Lung (tissue), 12 donors: ENCODE results near the gene PPP6R3. TPM values are rescaled to one million over a fixed set of nuclear protein-coding genes. Genes with fewer than 3 reads are reported as not detected.
A peak's percentile ranks its signal among the peaks of the same experiment; 100 is the strongest.
"Not testable (repeated sequence)": the region's sequence is repeated elsewhere in the genome, so short reads cannot be mapped to it uniquely, and the experiment has no call there.

ENCODE experiments used
- ATAC-seq: fragments of 200-7000 bp; cut with Tn5 transposase; one replicate; pipeline ENCODE4 v1.9.1; 2020; ENCODE audit warnings: moderate number of reproducible peaks; ENCODE audit not compliant: insufficient read depth, low FRiP score
- DNase-seq, 3 donors: peaks; one replicate each; pipeline ENCODE4 v3.0.0-alpha.2; 2013 to 2017
- H3K27ac ChIP-seq, 2 donors: one replicate each; pipeline ENCODE4 v1.5.1; 2013; ENCODE audit warnings: mild to moderate bottlenecking in 2 of 2, moderate library complexity in 2 of 2, control low read depth in 1 of 2, inconsistent platforms in 1 of 2, low read depth in 1 of 2, low read length in 1 of 2
- H3K27me3 ChIP-seq, 3 donors: one replicate each; pipeline ENCODE4 v1.5.1; 2013; ENCODE audit warnings: low read length in 2 of 3; ENCODE audit not compliant: control insufficient read depth in 3 of 3, insufficient read depth in 3 of 3
- H3K36me3 ChIP-seq, 4 donors: one replicate each; pipeline ENCODE4 v1.5.1; 2013; ENCODE audit warnings: low read length in 4 of 4, mild to moderate bottlenecking in 1 of 4, moderate library complexity in 1 of 4; ENCODE audit not compliant: control insufficient read depth in 4 of 4, insufficient read depth in 4 of 4
- H3K4me1 ChIP-seq, 5 donors: one replicate each; pipeline ENCODE4 v1.5.1; 2013; ENCODE audit warnings: low read length in 5 of 5, mild to moderate bottlenecking in 2 of 5, moderate library complexity in 1 of 5; ENCODE audit not compliant: control insufficient read depth in 5 of 5, insufficient read depth in 5 of 5
- H3K4me3 ChIP-seq: one replicate; pipeline ENCODE4 v1.5.1; 2013; ENCODE audit warnings: mild to moderate bottlenecking, control low read depth, moderate library complexity
- H3K9ac ChIP-seq, 2 donors: one replicate each; pipeline ENCODE4 v1.5.1; 2013; ENCODE audit warnings: low read length in 2 of 2, control low read depth in 1 of 2; ENCODE audit not compliant: insufficient read depth in 1 of 2
- H3K9me3 ChIP-seq, 4 donors: one replicate each; pipeline ENCODE4 v1.5.1; 2013; ENCODE audit warnings: low read length in 3 of 4, mild to moderate bottlenecking in 1 of 4, moderate library complexity in 1 of 4; ENCODE audit not compliant: control insufficient read depth in 4 of 4, insufficient read depth in 3 of 4
- WGBS, 2 donors: extraction: QIAGEN DNeasy Blood & Tissue Kit; methylation state at CpG; one replicate each; pipeline ENCODE4 v1.1.7; 2013; 5-methylcytosine and 5-hydroxymethylcytosine counted together
- polyA plus RNA-seq, 2 donors: library from polyadenylated mRNA; stranded (reverse); fragments of 200-250 nt; gene quantifications; one replicate each; pipeline ENCODE4 v1.2.1, GENCODE V29; 2013
- total RNA-seq, 2 donors: library from RNA; depleted of rRNA in 1 of 2; stranded (reverse); fragments of >200 nt in 1 of 2; gene quantifications; one replicate each; pipeline ENCODE4 v1.2.1, GENCODE V29; 2014 to 2021
- TF ChIP-seq, protein P1 (sequence below): IDR thresholded peaks from 2 replicates; pipeline ENCODE4 v1.5.1; 2012; ENCODE audit warnings: mild to moderate bottlenecking; ENCODE audit errors: control extremely low read depth, extremely low read depth
- donor health status: control.
- donor health status: control.
- donor health status: Bipolar disorder and iron deficiency.
- donor health status: healthy.
- donor health status: DM: yes; HTN: yes; CAD: no.

Gene PPP6R3
- total and polyA plus RNA-seq, 4 donors: 28.5 to 217 (median 60.7) TPM

DNA sequence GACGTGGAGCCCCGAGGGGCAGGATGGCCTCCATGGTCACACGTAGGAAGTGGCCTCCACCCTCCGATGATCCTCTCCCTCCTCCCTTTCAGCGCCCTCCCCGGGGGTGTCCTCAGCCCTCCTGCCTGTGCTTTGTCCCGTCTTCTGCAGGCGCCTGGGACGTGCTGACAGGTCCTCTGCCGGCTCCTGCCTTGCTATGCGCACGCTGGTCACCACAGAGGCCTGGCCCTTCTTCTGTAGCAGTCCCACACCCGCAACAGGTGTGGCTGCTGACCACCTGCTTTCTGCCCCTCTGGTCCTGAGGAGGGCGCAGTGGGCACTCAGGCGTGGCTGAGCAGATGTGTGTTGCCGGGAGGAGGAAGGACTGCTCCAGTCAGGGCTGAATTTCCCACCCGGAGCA, 27.7 kb upstream of the PPP6R3 start:
- peaks cover 0 to 9% (median 0%) of the 10 kb centered on the region in 5 donors for H3K4me1 ChIP-seq
- no peak for ATAC-seq
- H3K9me3 ChIP-seq: peaks cover 0 to 10% (median 5%) of the 10 kb centered on the region in 4 donors
- no peak overlapping the region for H3K4me3 ChIP-seq
- no peak overlapping the region for H3K27ac ChIP-seq
- H3K9ac ChIP-seq: no peak overlapping the region
- H3K36me3 ChIP-seq: peaks cover 4 to 50% (median 36%) of the 10 kb centered on the region in 4 donors
- DNase-seq: no peak
- H3K27me3 ChIP-seq: no peaks in the 10 kb centered on the region
- TF ChIP-seq, protein P1, sequence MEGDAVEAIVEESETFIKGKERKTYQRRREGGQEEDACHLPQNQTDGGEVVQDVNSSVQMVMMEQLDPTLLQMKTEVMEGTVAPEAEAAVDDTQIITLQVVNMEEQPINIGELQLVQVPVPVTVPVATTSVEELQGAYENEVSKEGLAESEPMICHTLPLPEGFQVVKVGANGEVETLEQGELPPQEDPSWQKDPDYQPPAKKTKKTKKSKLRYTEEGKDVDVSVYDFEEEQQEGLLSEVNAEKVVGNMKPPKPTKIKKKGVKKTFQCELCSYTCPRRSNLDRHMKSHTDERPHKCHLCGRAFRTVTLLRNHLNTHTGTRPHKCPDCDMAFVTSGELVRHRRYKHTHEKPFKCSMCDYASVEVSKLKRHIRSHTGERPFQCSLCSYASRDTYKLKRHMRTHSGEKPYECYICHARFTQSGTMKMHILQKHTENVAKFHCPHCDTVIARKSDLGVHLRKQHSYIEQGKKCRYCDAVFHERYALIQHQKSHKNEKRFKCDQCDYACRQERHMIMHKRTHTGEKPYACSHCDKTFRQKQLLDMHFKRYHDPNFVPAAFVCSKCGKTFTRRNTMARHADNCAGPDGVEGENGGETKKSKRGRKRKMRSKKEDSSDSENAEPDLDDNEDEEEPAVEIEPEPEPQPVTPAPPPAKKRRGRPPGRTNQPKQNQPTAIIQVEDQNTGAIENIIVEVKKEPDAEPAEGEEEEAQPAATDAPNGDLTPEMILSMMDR: no peak
- 90 to 91% methylated on average over 17 of the region's 17 CpGs for WGBS, 2 donors

DNA sequence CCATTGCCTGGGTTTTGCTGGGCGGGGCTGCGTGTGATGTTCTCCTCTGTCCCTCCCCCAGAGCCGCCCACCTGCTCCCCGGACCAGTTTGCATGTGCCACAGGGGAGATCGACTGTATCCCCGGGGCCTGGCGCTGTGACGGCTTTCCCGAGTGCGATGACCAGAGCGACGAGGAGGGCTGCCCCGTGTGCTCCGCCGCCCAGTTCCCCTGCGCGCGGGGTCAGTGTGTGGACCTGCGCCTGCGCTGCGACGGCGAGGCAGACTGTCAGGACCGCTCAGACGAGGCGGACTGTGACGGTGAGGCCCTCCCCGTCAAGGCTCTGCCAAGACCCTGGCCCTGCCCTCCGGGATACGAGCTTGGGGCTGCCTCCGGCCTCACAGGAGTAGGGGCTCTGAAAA, 27.0 kb upstream of the PPP6R3 start:
- Histone ChIP-seq H3K36me3 (peaks cover 4 to 55% (median 31%) of the 10 kb centered on the region in 4 donors), H3K4me3 (no peak overlapping the region), H3K9ac (no peak overlapping the region), H3K9me3 (peaks cover 0 to 10% (median 5%) of the 10 kb centered on the region in 4 donors), H3K27ac (no peak overlapping the region), H3K4me1 (peaks cover 0 to 10% (median 0%) of the 10 kb centered on the region in 5 donors), H3K27me3 (no peaks in the 10 kb centered on the region)
- 96% methylated on average over 31 of the region's 31 CpGs for WGBS, 2 donors
- ATAC-seq (no peak), DNase-seq (no peak)
- TF ChIP-seq, protein P1: no peak

DNA sequence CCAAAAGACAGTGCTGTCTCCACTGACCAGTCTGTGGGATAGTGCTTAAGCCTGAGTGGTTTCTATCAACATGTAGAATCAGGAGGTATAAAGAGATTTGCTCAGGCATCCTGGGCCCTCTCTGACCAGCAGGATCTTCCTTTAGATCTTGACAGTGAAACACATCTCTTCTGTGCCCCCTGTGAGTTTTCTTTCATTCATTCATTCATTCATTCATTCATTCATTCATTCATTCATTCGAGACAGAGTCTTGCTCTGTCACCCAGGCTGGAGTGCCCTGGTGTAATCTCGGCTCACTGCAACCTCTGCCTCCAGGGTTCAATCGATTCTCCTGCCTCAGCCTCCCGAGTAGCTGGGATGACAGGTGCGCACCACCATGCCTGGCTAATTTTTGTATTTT, 26.4 kb upstream of the PPP6R3 start:
- not testable (repeated sequence) for H3K4me3 ChIP-seq, H3K9ac ChIP-seq, H3K27ac ChIP-seq, H3K4me1 ChIP-seq, H3K9me3 ChIP-seq, H3K27me3 ChIP-seq, DNase-seq, ATAC-seq
- WGBS, 2 donors: 91 to 95% methylated on average over 5 of the region's 5 CpGs
- peaks cover 4 to 59% (median 31%) of the 10 kb centered on the region in 4 donors for H3K36me3 ChIP-seq

DNA sequence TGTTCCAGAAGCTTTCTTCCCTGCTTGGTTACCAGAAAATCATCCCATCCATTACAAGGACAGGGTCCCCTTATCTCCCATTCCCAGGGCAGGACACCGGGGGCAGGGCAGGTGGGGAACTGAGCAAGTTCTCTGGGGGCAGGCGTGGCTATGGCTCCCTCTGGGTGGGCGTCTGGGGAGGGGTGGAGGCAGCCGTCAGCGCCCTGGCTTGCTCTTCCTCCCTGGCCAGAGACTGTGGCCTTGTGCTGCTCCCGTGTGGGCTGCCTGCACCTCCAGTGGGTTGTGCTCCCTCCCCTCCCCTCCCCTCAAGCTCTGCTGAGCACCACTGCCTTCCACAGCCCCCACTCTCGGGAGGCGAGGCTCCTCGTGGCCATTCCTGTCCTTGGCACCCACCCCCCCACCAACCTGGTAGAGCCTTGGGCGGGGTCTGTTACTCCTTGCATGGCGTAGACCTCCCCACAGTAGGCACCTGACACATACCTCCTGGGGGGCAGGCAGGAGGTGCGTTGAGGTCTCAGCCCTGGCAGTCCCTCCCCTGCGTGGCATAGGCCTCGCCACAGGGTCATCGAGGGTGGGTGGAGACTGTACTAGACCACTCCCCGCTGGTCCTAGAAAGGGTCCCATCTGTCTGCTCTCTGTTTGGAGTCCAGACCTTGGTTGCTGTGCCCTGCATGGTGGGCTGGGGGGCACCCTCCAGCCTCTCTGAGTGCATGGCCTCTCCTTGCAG, 24.2 kb upstream of the PPP6R3 start:
- Histone ChIP-seq H3K9ac (no peak overlapping the region), H3K9me3 (no peaks in the 10 kb centered on the region), H3K27ac (peak overlapping the region in 1 of 2 donors; percentile 33), H3K27me3 (no peaks in the 10 kb centered on the region), H3K36me3 (peaks cover 0 to 62% (median 18%) of the 10 kb centered on the region in 4 donors), H3K4me1 (peaks cover 0 to 15% (median 8%) of the 10 kb centered on the region in 5 donors), H3K4me3 (no peak overlapping the region)
- TF ChIP-seq, protein P1: no peak
- no peak for DNase-seq
- no peak for ATAC-seq
- 90% methylated on average over 16 of the region's 16 CpGs for WGBS, 2 donors
